Neural crest cell (in vitro differentiated cells): ENCODE results near the gene INPP4B. TPM values are rescaled to one million over a fixed set of nuclear protein-coding genes. Genes with fewer than 3 reads are reported as not detected.

Experiments
- DNase-seq: peaks from one replicate; pipeline ENCODE4 v3.0.0; 2021; ENCODE audit warnings: low read depth, mixed read lengths, low spot score
- H3K27ac Mint-ChIP-seq: one replicate; pipeline ENCODE4 v1.8.0; 2021; ENCODE audit warnings: mild to moderate bottlenecking, mixed read lengths; ENCODE audit not compliant: unreplicated experiment
- H3K27me3 Mint-ChIP-seq: 2 replicates; pipeline ENCODE4 v1.8.0; 2021; ENCODE audit warnings: low read depth, mild to moderate bottlenecking, mixed read lengths
- H3K36me3 Mint-ChIP-seq: 2 replicates; pipeline ENCODE4 v1.8.0; 2021; ENCODE audit warnings: low read depth, mild to moderate bottlenecking, mixed read lengths
- H3K4me1 Mint-ChIP-seq: 2 replicates; pipeline ENCODE4 v1.8.0; 2021; ENCODE audit warnings: mixed read lengths
- H3K4me3 Mint-ChIP-seq: one replicate; pipeline ENCODE4 v1.8.0; 2021; ENCODE audit warnings: mild to moderate bottlenecking, mixed read lengths
- H3K9me3 Mint-ChIP-seq: 2 replicates; pipeline ENCODE4 v1.8.0; 2021; ENCODE audit warnings: mixed read lengths
- total RNA-seq: library from RNA; stranded (reverse); gene quantifications from 2 replicates; pipeline ENCODE4 v1.2.1, GENCODE V29; 2021
- TF ChIP-seq, protein P1 (sequence below): fragments of 200-600 bp; sonication (generic); conservative IDR thresholded peaks from 2 replicates; pipeline ENCODE4 v1.5.0; 2021; ENCODE audit warnings: antibody characterized with exemption, mild to moderate bottlenecking

The INPP4B gene
- total RNA-seq, 1 donor from 2014 or later = 7.3 TPM

DNA sequence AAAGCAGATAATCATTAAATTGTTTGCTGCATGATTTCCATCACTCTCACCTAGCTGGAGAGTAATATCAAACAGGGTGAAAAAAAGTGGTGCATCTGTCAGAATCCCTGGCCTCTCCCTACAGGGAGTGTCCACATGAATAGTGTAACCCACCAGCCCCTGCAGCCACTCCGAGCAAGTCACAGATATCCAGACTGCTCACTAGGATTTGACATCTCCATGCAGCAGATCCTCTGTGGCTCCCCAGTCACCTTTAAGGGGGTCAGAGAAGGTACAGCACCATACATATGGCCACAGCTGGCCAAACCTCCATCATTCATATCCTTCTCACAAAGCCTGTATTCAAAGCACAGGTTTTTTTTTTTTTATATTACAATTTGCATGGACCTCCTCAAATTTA lies 536.3 kb downstream of the INPP4B start:
- no peaks in the 10 kb centered on the region for H3K9me3 Mint-ChIP-seq
- H3K4me3 Mint-ChIP-seq = no peak overlapping the region
- no peaks in the 10 kb centered on the region for H3K36me3 Mint-ChIP-seq
- H3K27ac Mint-ChIP-seq = no peak overlapping the region
- no peak for DNase-seq
- TF ChIP-seq, protein P1, sequence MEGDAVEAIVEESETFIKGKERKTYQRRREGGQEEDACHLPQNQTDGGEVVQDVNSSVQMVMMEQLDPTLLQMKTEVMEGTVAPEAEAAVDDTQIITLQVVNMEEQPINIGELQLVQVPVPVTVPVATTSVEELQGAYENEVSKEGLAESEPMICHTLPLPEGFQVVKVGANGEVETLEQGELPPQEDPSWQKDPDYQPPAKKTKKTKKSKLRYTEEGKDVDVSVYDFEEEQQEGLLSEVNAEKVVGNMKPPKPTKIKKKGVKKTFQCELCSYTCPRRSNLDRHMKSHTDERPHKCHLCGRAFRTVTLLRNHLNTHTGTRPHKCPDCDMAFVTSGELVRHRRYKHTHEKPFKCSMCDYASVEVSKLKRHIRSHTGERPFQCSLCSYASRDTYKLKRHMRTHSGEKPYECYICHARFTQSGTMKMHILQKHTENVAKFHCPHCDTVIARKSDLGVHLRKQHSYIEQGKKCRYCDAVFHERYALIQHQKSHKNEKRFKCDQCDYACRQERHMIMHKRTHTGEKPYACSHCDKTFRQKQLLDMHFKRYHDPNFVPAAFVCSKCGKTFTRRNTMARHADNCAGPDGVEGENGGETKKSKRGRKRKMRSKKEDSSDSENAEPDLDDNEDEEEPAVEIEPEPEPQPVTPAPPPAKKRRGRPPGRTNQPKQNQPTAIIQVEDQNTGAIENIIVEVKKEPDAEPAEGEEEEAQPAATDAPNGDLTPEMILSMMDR = no peak
- H3K4me1 Mint-ChIP-seq = no peaks in the 10 kb centered on the region
- H3K27me3 Mint-ChIP-seq = no peaks in the 10 kb centered on the region

DNA sequence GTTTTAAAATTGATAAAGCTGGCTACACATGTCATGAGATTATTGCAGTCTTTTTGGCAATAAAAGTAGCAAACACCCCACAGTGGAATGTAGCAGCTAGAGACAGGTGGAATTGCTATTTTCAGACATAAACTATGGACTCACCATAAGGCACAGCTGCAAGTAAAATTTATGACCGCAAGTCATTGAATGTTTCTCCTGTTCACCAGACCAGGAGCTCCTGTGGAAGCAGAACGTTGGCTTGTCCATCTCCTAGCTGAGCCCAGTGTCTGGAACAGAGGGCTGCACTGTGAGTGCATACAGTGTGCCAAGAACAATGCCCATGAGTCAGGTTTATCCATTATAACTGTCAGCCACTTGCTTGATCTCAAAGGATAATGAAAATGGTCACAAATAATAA lies 538.2 kb downstream of the INPP4B start:
- TF ChIP-seq, protein P1 = no peak
- no peaks in the 10 kb centered on the region for H3K9me3 Mint-ChIP-seq
- peaks cover 3% of the 10 kb centered on the region for H3K4me1 Mint-ChIP-seq
- no peaks in the 10 kb centered on the region for H3K27me3 Mint-ChIP-seq
- H3K36me3 Mint-ChIP-seq = no peaks in the 10 kb centered on the region
- DNase-seq = no peak
- no peak overlapping the region for H3K4me3 Mint-ChIP-seq
- no peak overlapping the region for H3K27ac Mint-ChIP-seq

DNA sequence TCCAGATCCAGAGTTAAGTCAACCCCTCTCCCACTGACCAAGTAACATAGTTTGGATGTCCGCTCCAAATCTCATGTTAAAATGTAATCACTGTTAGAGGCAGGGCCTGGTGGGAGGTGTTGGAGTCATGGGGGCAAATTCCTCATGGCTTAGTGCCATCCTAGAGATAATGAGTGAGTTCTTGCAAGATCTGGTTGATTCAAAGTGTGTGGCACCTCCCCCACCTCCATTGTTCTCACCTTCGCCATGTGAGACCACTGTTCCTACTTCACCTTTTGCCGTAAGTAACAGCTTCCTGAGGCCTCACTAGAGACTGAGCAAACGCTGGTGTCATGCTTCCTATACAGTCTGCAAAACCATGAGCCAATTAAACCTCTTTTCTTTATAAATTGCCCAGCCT lies 548.8 kb downstream of the INPP4B start:
- Mint-ChIP-seq H3K27ac (no peak overlapping the region), H3K27me3 (no peaks in the 10 kb centered on the region), H3K4me1 (no peaks in the 10 kb centered on the region), H3K9me3 (no peaks in the 10 kb centered on the region), H3K36me3 (no peaks in the 10 kb centered on the region), H3K4me3 (no peak overlapping the region)
- TF ChIP-seq, protein P1 = no peak
- DNase-seq = no peak

DNA sequence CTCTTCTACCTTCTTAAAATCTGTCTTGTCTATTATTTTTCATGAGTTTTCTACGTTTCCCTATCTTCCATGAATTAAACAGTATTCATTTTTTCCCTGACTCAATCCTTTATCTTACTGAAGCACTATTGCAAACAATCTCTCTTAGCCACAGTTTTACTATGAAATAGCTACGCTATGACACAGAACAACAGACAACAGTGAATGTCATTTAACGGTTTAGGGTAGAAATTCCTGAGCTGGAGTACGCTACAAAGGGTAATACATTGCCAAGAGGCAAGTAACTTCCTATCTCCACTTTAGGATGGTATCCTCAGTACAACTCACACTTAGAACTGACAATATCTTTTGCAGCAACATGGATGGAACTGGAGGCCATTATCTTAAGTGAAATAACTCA lies 552.6 kb downstream of the INPP4B start:
- H3K4me1 Mint-ChIP-seq = no peaks in the 10 kb centered on the region
- TF ChIP-seq, protein P1 = no peak
- no peak overlapping the region for H3K4me3 Mint-ChIP-seq
- DNase-seq = no peak
- H3K36me3 Mint-ChIP-seq = peaks cover 3% of the 10 kb centered on the region
- H3K27me3 Mint-ChIP-seq = no peaks in the 10 kb centered on the region
- peaks cover 7% of the 10 kb centered on the region for H3K9me3 Mint-ChIP-seq
- no peak overlapping the region for H3K27ac Mint-ChIP-seq

DNA sequence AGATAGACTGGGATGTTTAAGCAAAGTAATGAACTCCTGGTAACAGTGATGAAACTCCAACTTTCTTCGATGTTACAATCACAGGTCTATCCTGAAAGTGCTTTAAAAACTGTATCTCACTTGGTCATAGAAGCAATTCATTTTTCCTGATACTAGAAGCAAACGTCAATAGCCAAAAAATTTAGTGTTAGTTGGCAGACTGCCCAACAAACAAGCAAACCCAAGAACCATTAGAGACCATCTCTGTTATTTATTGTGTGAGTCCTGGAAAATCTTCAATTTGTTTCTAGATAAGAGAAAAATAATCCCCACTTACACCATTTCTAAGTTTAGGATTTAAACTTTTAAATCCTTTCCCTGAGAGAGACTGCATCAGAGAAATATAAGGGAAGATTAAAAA lies 553.9 kb downstream of the INPP4B start:
- H3K36me3 Mint-ChIP-seq = peaks cover 3% of the 10 kb centered on the region
- no peaks in the 10 kb centered on the region for H3K4me1 Mint-ChIP-seq
- no peak overlapping the region for H3K27ac Mint-ChIP-seq

More for the DNA sequence above, 553.9 kb downstream of the INPP4B start:
- Mint-ChIP-seq H3K27me3 (no peaks in the 10 kb centered on the region), H3K4me3 (no peak overlapping the region), H3K9me3 (peaks cover 7% of the 10 kb centered on the region)
- no peak for DNase-seq
- TF ChIP-seq, protein P1 = no peak
